Measurements from ENCODE around the gene TUBB1.
A peak's percentile ranks its signal among the peaks of the same experiment; 100 is the strongest.
"Not testable (repeated sequence)": the region's sequence is repeated elsewhere in the genome, so short reads cannot be mapped to it uniquely, and the experiment has no call there.

Gene TUBB1

DNA sequence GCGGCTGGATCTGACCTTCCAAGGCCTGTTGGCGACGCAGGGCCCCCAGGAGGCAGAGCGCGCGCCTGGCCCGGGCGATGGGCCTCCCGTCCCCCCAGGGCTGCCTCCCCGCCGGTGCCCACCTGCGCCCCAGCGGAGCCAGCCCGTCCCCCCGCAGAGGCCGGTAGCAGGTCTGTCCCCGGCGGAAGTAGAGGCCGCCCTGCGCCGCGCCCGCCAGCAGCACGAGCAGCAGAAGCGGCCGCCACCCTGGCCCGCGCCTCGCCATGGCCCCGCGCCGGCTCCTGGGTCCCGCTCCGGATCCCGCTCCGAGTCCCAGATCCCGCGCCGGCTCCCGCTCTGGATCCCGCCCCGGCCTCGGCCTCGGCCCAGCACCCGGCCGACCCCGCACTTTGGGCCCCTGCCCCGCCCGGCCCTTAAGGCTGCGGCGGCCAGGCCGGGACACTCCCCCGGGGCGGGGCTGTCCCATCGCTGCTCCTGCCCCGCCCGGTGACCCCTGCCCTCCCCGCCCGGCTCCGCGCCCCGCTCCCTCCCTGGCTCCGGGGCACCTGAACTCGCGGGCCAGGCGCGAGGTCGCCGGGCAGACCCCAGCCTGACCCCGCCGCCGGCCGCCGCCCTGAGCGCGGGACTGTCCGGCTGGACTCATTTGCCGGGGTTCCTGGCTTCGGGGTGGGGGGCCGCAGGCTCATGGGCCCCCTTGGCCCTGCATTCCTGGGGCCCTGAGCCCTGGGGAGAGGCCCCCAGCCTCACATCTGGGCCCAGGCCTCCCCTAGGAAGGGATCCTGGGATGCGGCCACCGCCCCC is 12.2 kb upstream of the TUBB1 start, which contains the start of gene CTSZ:
Gene CTSZ, minus strand, starts transcription at position 391 of the 801 bp plus-strand sequence. Its CDS starts 126 bp downstream, at position 265.
- peak; percentile 75 for DNase-seq

DNA sequence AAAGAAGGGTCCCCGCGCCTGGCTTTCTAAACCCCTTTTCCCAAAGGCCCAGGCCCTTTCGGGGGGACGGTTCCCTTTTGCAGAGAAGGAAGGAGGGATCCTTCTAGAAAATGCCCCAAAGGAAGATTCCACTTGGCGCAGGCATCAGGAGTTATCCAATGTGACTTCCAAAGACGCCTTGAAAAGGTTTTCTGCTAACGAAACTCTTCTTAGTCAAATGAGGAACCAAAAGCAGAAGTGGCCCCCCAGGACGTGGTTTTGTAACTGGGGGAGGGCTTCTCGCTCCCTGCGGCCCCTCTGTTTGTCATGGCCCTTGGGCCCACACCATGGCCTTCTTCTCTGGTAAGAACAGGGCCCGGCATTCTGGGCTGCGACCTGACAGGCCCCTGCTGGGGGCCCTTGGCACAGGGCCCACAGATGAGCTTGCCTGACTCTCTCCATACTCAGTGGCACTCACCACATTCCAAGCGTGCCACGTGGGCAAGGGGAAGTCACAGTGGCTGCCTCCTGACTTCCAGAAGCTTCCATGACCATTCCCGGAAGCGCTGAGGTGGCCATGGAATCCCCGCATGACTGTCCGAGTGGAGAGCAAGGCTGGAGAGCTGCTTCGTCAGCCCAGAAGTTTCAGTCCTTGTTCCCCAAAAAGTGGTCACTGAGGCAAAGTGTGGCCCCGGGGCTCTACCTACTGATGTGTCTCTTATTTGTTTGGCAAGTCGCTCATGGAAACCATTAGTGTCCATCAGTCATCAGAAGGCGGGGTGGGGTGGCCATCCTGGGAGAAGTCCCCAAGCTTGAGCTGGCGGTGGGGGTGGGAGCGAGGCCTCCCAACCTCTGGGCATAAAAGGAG is 11.3 kb upstream of the TUBB1 start:
- DNase-seq, result peak; percentile 98

DNA sequence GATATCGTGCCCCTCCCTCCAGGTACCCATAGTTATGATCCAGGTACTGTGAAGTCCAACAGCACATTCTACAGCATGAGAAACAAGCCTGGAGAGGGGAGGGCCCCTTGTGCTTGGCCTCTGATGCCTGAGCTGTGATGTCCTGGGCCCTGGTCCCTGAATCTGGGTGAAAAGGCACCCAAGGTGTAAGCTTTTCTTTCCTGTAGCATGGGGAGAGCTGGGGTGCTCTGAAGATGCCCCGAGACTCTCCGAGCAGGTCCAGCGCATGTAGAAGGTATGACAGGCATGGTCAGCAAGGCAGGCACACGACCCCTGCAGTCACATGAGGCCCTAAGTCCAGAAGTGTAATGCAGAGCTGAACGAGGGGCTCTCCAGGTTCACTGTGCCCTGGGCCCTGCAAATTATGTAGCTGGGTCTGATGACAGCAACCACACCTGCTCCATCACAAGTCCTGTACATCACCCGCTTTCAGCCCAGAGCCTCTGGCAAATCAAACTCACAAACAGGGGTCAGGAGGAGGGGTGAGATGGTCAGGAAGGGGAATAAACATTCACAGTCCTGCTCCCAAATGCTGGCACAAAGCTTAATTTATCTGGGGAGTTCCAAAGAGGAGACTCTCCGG is 10.4 kb upstream of the TUBB1 start:
- DNase-seq, result no peak

DNA sequence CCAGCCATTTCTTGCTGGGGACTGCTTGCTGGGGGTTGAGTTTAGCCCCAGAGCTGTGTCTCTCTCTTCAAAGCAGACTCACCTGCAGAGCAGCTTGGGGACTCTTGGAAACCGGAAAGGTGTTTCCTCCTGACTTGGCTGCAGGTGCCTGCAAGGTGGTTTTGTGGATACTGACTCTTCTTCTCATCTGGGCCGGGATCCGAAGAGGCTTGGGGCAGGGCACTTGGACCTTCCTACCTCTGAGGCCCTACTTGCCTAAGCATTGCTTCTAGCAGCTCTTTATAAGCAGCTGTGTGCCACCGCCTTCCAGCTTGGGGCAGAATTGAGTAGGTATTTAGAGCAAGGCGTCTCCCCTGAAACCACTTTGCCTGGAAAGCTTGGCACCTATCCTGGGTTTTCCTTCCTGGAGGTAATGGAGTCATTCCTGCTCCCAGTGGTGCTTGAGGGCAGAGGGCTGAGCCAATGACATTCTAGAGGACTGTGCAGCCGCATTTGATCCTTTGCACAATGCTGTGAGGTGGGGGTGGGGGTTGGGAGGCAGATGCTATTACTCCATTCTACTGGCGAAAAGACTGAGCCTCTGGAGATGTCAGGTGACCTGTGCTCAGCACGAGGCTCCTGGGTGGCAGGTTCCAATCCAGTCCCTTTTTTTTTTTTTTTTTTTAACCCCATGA is 8.8 kb upstream of the TUBB1 start:
- no peak for DNase-seq

DNA sequence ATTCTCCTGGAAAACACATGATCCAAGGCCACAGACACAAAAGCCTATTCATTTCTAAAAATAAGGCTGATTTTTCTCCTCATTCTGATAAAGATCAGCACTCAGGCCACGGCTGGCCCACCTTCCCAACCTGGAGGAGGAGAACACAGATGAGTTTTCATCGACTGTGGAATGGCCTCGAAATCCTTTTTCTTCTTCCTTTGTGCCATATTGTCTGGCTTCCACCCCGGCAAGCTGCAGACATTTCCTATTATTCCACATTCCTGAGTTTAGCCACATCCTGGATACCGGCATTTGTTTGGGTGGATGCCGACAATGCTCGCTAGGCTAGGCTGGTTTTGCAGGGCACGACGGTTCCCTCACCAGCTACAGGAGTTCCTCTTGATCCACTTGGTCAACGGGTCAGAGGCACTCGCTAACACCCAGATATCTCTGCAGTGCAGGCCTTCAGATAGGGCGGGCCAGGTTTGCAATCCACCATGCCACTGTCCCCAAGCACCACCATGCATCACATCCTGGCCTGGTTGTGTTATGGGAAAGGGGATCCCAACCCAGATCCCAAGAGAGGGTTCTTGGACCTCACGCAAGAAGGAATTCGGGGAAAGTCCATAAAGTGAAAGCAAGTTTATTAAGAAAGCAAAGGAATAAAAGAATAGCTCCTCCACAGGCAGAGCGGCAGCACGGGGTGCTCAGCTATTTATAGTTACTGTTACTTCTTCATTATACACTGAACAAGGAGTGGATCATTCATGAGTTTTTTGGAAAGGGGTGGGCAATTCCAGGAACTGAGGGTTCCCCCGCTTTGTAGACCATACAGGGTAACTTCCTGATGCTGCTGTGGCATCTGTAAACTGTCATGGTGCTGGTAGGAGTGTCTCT is 8.0 kb upstream of the TUBB1 start:
- peak; percentile 39 for DNase-seq

DNA sequence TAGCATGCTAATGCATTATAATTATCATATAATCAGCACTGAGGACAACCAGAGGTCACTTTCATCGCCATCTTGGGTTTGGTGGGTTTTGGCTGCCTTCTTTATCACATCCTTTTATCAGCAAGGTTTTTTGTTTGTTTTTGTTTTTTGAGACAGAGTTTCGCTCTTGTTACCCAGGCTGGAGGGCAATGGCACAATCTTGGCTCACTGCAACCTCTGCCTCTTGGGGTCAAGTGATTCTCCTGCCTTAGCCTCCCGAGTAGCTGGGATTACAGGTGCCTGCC is 7.4 kb upstream of the TUBB1 start:
- not testable (repeated sequence) for DNase-seq

DNA sequence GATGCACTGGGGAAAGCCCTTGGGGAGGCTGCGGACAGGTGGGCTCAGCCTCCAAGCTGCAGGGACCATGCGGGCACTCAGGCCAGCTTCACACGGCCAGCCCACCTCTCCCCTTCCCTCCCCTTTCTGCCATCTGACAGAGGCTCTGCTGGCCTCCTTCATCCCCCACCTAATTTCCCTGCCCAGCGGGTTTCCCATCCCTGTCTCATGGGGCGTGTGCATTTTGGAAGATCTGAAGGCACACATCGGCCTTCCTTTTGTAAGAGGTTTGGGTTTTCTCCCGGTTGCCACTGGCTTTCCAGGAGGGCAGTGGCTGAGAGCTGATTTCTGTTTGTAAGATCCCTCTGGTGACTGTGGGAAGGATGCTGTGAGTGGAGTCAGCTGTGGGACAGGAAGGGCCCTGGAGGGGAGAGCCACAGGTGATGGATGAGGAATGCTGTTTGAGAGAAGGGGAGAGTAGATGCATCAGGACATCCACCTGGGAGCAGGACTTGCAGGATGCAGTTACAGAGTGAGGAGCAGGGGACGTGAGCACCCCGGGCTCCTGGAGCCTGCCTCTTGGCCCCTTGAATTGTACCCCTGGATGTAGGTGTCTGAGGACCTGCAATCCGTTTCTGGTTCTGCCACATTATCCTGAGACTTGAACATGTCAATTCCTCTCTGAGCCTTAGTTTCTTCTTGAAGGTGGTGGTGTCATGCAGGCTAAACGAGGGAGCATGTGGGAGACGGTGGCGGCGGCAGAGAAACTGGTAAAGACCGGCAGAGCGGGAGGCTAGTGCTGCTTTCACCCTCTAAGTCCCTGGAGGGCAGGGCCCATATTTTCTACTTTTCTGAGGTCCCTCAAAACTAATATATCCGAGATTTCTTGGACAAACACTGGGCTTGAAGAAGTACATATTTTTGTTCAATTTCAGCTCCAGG is 5.9 kb upstream of the TUBB1 start:
- no peak for DNase-seq

DNA sequence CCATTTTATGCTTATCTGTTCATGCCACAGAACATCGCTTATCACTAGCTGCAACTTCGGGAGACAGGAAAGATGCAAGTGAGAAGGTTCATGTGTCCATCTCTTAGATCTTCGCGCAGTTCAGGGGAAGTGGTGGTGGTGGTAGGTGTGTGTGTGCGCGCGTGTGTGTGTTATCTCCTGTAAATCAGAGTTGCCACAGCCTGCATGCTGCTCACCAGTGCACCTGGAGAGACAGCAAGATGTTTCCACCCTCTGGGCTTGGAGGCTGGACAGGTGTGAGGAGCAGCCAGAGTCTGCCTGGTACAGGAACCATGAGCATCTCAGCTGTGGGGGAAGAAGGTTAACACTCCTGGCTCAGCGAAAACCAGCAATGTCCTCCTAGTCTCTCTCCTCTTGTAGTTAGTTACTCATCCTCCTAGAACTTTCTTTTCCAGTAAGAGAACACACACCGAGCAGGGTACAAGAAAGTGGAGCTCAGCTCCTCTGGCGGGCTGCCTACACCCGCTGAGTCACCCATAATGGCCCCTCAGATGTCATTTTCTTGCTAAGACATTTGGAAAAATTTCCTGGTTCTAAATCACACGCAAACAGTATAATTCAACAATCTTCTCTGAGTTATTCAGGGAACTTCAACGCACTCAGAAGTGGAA is 5.1 kb upstream of the TUBB1 start:
- DNase-seq, result no peak

DNA sequence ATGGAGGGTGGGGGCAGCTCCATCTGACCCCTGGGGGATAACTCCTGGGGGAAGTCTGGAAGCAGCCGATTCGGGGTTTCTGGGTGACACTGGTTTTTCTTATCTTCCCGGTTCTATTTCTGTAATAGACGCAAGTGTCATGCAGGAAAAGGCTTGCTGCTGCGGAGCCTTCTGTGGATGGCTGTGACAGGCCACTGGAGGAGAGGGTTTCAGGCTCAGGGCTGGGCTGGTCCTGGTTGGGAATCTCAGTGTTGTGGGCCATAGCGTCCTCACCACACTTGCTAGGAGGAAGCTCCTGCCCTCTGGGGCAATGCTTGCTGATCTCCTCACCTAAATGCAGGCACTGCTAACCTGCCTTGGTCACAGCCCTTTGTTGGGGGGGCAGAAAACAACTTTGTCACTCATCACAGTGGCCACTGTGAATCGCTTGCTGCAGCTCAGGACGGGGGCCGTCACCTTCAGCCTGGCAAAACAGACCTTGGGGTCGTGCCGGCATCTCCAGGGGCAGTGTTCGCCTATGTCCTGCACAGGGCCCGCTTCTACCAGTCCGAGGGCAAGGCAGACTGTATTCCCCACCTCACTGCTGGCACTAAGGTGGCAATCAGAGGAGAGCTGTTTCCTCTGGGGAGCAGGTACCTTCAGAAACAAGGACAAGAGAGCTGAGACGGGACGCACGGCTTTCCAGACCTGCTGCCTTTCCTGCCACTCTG is 4.4 kb upstream of the TUBB1 start:
- no peak for DNase-seq

DNA sequence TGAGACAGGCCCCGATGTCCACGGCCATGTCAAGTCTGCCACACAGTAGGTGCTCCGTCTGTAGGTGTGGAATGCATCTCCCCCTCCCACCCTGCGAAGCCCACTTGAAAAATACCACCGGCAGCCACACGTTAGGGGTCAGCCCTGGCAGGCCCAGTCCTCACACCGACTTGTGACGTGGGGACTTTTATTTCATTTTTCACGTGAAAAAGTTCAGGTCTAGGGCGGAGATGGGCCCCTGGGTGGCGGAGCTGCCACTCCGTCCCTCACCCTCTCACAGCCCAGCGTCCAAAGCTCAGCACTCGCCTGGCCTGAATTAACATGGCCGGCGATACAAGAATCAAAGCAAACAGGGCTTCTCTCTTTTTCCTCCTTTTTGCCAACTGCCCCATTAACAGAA is 3.8 kb upstream of the TUBB1 start:
- no peak for DNase-seq

DNA sequence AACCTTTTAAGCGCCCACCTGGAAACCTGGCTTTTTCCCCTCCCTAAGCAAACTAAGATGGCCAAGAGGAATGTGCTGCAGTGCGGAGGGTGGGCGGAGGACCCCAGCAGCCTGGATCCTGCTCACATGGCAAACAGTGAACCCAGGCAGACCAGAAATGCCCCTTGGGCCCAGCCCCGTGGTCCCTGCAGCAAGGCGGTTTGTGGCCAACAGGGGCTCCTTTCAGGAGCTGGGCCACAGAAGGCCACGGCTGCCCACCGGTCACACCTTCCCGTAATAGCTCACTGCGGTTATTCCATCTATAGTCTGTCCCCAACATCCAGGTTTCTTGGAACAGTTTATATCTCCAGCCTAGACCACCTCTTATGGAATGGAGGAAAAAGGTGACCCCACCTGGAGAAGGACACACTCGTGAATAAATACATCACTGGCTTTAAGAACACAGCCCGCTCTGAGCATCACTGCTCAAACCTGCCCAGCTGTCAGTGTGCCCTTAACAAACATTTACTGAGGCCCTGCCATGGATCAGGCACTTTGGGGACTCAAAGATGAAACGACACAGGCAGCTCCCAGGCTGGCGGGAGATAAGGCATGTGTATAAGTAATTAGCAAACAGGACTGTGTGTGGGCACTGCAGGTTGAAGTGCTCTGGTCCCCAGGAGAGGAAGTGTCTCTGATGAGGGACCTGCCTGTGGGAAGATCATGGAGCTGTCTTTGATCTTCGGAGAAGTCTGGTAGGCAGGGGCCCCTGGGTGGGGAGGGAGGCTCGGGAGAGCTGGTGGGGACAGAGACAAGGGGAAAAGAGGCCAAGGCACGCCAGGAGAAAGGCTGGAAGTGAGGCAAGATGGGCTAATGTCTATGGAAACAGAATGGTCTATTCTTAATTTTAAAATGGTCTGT is 3.2 kb upstream of the TUBB1 start:
- DNase-seq, result no peak

DNA sequence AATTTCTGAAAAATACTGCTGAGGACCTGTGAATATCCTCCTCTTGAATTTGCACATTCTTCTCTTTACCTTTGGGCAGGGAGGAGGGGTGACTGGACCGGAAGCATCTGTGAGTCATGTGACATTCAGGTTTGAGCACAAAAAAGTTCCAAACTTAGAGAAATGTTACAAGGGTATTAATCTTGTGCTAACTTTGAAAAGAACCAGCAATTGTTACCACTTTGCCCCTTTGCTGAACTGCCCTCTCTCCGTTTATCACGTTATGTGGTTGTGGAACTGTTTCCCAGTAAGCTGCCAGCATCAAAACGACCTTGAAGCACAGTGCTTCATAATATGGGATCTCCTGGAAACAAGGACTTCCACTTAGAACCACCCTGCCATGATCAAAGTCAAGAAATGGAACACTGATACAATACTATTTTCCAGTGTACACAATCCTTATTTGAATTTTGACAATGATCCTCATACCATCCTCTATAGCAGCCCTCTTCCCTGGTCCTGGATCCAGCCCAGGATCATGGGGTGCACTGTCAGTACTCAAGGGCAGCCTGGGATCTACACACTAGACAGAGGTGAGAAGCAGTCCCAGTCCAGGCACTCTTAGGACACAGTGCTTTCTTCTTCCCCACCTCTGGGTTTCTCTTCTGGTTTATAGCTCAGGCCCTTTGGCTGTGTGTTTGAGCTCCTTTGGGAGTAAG is 2.3 kb upstream of the TUBB1 start:
- DNase-seq, result no peak

DNA sequence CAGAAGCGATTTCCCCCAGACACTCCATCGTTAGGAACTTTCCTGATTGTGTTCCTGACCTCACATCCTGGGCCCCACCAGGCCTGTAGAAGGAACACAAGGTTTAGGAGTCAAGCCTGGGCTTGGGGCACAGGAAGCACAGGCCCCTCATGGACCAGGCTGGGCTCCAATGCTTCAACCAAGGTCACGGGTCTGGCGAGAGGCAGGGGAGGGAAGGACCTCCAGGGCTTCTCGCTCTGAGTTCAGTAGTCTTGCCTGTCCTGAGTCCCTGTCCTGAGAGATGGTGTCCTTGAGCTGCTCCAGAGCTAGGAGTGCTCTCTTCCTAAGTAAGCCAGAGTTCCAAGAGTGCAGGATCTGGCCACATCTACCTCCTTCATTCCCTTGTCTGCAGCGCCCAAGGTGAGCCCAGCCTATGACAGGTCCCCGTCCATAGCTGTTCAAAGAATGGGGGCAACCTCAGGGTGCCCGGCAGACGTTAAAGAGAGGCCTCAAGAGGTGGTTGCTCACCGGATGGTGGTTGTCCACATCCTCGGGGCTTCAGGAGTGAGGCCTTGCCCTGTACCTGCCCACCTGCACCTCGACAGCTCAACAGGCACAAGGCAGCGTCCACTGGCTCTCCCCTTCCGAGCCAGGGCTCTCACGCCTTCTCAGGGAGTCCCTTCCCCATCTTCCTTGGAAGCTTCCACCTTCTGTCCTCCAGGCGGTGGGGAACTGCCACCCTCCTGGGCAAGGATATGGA is 1.6 kb upstream of the TUBB1 start:
- no peak for DNase-seq

DNA sequence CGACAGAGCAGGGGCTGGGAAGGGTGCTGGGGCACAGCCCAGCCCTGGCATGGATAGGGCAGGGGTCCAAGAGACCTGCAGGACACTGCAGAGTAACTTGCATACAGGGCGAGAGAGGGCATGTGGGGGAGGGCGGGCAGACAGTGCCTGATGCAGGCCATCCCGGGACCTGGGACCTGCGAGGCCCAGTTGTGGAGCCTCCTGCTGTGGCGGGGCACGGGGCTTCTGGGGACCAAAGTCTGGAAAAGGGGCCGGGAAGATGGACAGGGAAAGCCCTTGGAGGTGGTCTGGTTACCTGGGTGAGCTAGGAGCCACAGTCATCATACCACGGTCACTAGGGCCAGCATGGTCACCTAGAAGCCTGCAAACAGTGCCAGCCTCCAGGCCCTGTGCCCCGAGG is 412 bp upstream of the TUBB1 start:
- DNase-seq, result no peak

DNA sequence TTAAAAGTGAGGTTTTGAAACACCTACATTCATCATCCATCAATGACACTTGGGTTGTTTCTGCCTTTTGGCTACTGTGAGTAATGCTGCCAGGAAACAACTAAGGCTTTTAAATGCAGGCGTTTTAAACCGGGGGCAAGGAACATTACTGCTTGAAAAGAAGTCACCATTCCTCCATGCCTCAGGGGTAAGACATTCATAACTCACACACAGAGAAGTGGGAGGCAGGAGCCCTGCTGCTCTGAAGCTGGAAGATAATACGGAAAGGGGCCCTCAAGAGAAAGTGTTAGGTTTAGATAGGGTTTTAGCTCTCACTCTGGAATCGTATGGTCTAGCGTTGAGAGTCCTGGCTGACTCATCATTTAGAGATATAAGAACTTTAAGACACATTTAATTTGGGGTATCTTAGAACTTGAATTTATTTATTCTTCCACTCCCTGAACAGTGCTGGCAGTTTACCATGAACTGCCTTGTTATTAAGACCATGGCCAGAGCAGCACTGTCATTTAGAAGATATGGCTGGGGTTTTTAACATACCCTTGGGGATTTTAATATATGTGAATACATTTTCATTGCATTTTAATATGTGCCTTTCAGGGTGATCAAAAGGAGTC is 1.8 kb downstream of the TUBB1 start:
- no peak for DNase-seq

DNA sequence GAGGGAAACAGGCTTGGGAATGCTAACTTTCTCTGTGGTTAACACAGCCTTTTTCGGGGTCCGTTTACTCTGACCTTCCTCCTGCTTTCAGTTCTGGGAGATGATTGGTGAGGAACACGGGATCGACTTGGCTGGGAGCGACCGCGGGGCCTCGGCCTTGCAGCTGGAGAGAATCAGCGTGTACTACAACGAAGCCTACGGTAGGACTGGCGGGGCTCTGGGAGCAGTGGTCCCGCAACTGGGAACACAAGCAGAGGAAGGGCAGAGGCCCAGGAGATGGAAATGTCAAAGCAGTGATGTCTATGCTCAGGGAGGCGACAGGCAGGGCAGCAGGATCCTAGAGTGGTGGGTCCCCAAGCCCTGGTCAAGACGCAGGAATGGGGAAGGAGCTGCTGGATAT is 3.5 kb downstream of the TUBB1 start:
- no peak for DNase-seq

DNA sequence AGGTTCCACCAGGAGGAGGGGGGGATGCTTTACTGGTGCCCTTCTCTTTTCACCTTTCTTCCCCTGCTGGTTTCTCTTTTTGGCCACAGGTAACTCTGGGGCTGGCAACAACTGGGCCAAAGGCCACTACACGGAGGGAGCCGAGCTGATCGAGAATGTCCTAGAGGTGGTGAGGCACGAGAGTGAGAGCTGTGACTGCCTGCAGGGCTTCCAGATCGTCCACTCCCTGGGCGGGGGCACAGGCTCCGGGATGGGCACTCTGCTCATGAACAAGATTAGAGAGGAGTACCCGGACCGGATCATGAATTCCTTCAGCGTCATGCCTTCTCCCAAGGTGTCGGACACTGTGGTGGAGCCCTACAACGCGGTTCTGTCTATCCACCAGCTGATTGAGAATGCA is 4.4 kb downstream of the TUBB1 start:
- no peak for DNase-seq

Measured in inflammatory macrophage treated with lipopolysaccharide for 4 hours (primary cell).